ENCODE measurements around the gene ROBO1. TPM values are rescaled to one million over a fixed set of nuclear protein-coding genes. Genes with fewer than 3 reads are reported as not detected.

ROBO1 gene
- polyA plus RNA-seq, 1 donor (not counting 4 experiments of a cell fraction or from before 2014, with no cell fraction given), result 27.1 TPM

GRCh38 chr3:79606414-79606813, 161.4 kb downstream of the ROBO1 start:
- no peaks in the 10 kb centered on the region for H3K9me1 ChIP-seq (ENCODE audit: control insufficient read depth, extremely low read depth, insufficient read depth, low read length)
- no peak for TF ChIP-seq EZH2 (IDR thresholded peaks at IDR 0.05; ENCODE audit: low read length)
- no peak for TF ChIP-seq CTCF (optimal IDR thresholded peaks at IDR 0.05 in 1 of 3, IDR thresholded peaks at IDR 0.05 in 1 of 3, conservative IDR thresholded peaks at IDR 0.05 in 1 of 3; ENCODE audit: extremely low read depth in 1 of 3, insufficient read depth in 2 of 3, low read length in 3 of 3)
- dilution Hi-C loops (cut with MboI; ENCODE audit: extremely low pct_ligation_motif_present, low sequenced_read_pairs), result no loop called here
- no peak overlapping the region for H3K4me2 ChIP-seq (ENCODE audit: control insufficient read depth, extremely low read depth, insufficient read depth, low read depth, low read length)
- H3K9me3 ChIP-seq (ENCODE audit: control insufficient read depth, low read depth, low read length), result no peaks in the 10 kb centered on the region
- DNase-seq (ENCODE audit: low read depth, low spot score) (no peak), FAIRE-seq (no peak)
- H3K9ac ChIP-seq (ENCODE audit: control insufficient read depth, extremely low read depth, insufficient read depth, low read length), result no peak overlapping the region
- H3K4me3 ChIP-seq (ENCODE audit: control insufficient read depth in 2 of 3, extremely low read depth in 1 of 3, insufficient read depth in 2 of 3, low read depth in 1 of 3, low read length in 3 of 3), result no peak overlapping the region
- no peaks in the 10 kb centered on the region for H3K79me2 ChIP-seq (ENCODE audit: control insufficient read depth, insufficient read depth, low read length)
- no peak overlapping the region for H3K27ac ChIP-seq (ENCODE audit: control insufficient read depth, insufficient read depth, low read length)
- H3K36me3 ChIP-seq (ENCODE audit: control insufficient read depth in 2 of 2, extremely low read depth in 1 of 2, insufficient read depth in 2 of 2, low read length in 2 of 2), result no peaks in the 10 kb centered on the region
- no peaks in the 10 kb centered on the region for H3K27me3 ChIP-seq (ENCODE audit: control insufficient read depth, extremely low read depth, insufficient read depth, low read length)
- no peaks in the 10 kb centered on the region for H3K4me1 ChIP-seq (ENCODE audit: control insufficient read depth, extremely low read depth, insufficient read depth, low read length)
- no peaks in the 10 kb centered on the region for H4K20me1 ChIP-seq (ENCODE audit: control insufficient read depth, extremely low read depth, insufficient read depth, low read length)
- H2AFZ ChIP-seq (ENCODE audit: control insufficient read depth, low read length), result no peak overlapping the region

GRCh38 chr3:79604681-79605080, 163.1 kb downstream of the ROBO1 start:
- no peak overlapping the region for H2AFZ ChIP-seq (ENCODE audit: control insufficient read depth, low read length)
- H3K27me3 ChIP-seq (ENCODE audit: control insufficient read depth, extremely low read depth, insufficient read depth, low read length), result no peaks in the 10 kb centered on the region
- dilution Hi-C loops (cut with MboI; ENCODE audit: extremely low pct_ligation_motif_present, low sequenced_read_pairs), result no loop called here
- DNase-seq (ENCODE audit: low read depth, low spot score), result no peak
- no peaks in the 10 kb centered on the region for H3K9me3 ChIP-seq (ENCODE audit: control insufficient read depth, low read depth, low read length)
- H4K20me1 ChIP-seq (ENCODE audit: control insufficient read depth, extremely low read depth, insufficient read depth, low read length), result no peaks in the 10 kb centered on the region
- TF ChIP-seq EZH2 (IDR thresholded peaks at IDR 0.05; ENCODE audit: low read length), result no peak
- TF ChIP-seq CTCF (optimal IDR thresholded peaks at IDR 0.05 in 1 of 3, IDR thresholded peaks at IDR 0.05 in 1 of 3, conservative IDR thresholded peaks at IDR 0.05 in 1 of 3; ENCODE audit: extremely low read depth in 1 of 3, insufficient read depth in 2 of 3, low read length in 3 of 3), result no peak
- no peaks in the 10 kb centered on the region for H3K36me3 ChIP-seq (ENCODE audit: control insufficient read depth in 2 of 2, extremely low read depth in 1 of 2, insufficient read depth in 2 of 2, low read length in 2 of 2)
- no peaks in the 10 kb centered on the region for H3K79me2 ChIP-seq (ENCODE audit: control insufficient read depth, insufficient read depth, low read length)
- H3K4me3 ChIP-seq (ENCODE audit: control insufficient read depth in 2 of 3, extremely low read depth in 1 of 3, insufficient read depth in 2 of 3, low read depth in 1 of 3, low read length in 3 of 3), result no peak overlapping the region
- no peak for FAIRE-seq
- H3K9me1 ChIP-seq (ENCODE audit: control insufficient read depth, extremely low read depth, insufficient read depth, low read length), result no peaks in the 10 kb centered on the region
- no peak overlapping the region for H3K27ac ChIP-seq (ENCODE audit: control insufficient read depth, insufficient read depth, low read length)
- H3K4me1 ChIP-seq (ENCODE audit: control insufficient read depth, extremely low read depth, insufficient read depth, low read length), result no peaks in the 10 kb centered on the region
- no peak overlapping the region for H3K9ac ChIP-seq (ENCODE audit: control insufficient read depth, extremely low read depth, insufficient read depth, low read length)
- H3K4me2 ChIP-seq (ENCODE audit: control insufficient read depth, extremely low read depth, insufficient read depth, low read depth, low read length), result no peak overlapping the region
